Natural killer cell (primary cell): ENCODE data around the gene TSPAN11. TPM values are rescaled to one million over a fixed set of nuclear protein-coding genes. Genes with fewer than 3 reads are reported as not detected.

Experiments used
- ATAC-seq, 3 donors: fragments of 150-1000 bp in 2 of 3; fragments of 200-7000 bp in 1 of 3; cut with Tn5 transposase; 1 replicate in 1 of 3; 2 replicates in 2 of 3; pipeline ENCODE4 v1.10.0; 2021; ENCODE audit warnings: mild to moderate bottlenecking in 2 of 3, moderate library complexity in 2 of 3
- DNase-seq, 2 donors: peaks; one replicate each; pipeline versions ENCODE4 v3.0.0 to v3.0.0-alpha.2; 2013 to 2021; ENCODE audit warnings: mixed read lengths in 1 of 2
- H3K27ac ChIP-seq: one replicate; pipeline ENCODE4 v1.5.1; 2013; ENCODE audit warnings: mild to moderate bottlenecking, low read length
- H3K27me3 ChIP-seq: one replicate; pipeline ENCODE4 v1.6.1; 2013; ENCODE audit warnings: low read length; ENCODE audit not compliant: control insufficient read depth, insufficient read depth
- H3K36me3 ChIP-seq: one replicate; pipeline ENCODE4 v1.6.1; 2013; ENCODE audit warnings: low read length; ENCODE audit not compliant: control insufficient read depth, insufficient read depth
- H3K4me1 ChIP-seq: one replicate; pipeline ENCODE4 v1.6.1; 2013; ENCODE audit warnings: low read length; ENCODE audit not compliant: control insufficient read depth, insufficient read depth
- H3K4me3 ChIP-seq: one replicate; pipeline ENCODE4 v1.5.1; 2013; ENCODE audit warnings: low read length
- H3K9me3 ChIP-seq: one replicate; pipeline ENCODE4 v1.6.1; 2013; ENCODE audit warnings: low read length; ENCODE audit not compliant: control insufficient read depth, insufficient read depth
- H3K27ac Mint-ChIP-seq, 2 donors: one replicate each; pipeline ENCODE4 v1.8.0; 2022; ENCODE audit warnings: mild to moderate bottlenecking in 2 of 2, mixed read lengths in 2 of 2, moderate library complexity in 1 of 2
- H3K27me3 Mint-ChIP-seq, 2 donors: one replicate each; pipeline ENCODE4 v1.8.0; 2022; ENCODE audit warnings: low read depth in 2 of 2, mixed read lengths in 2 of 2
- H3K36me3 Mint-ChIP-seq: one replicate; pipeline ENCODE4 v1.8.0; 2022; ENCODE audit warnings: mixed read lengths
- H3K4me1 Mint-ChIP-seq, 2 donors: one replicate each; pipeline ENCODE4 v1.8.0; 2022; ENCODE audit warnings: mixed read lengths in 2 of 2
- H3K4me3 Mint-ChIP-seq: one replicate; pipeline ENCODE4 v1.8.0; 2022; ENCODE audit warnings: mild to moderate bottlenecking, moderate library complexity, mixed read lengths
- H3K9me3 Mint-ChIP-seq, 2 donors: one replicate each; pipeline ENCODE4 v1.8.0; 2022; ENCODE audit warnings: mixed read lengths in 2 of 2
- CTCF ChIP-seq: fragments of 200-600 bp; IDR thresholded peaks from one replicate; pipeline ENCODE4 v1.8.0; 2022; ENCODE audit warnings: antibody characterized with exemption
- WGBS: methylation state at CpG from one replicate; pipeline ENCODE4 v1.1.7; 2013; ENCODE audit warnings: missing lambda C conversion rate; ENCODE audit not compliant: insufficient coverage; 5-methylcytosine and 5-hydroxymethylcytosine counted together
- intact Hi-C: fragments of 100-400 bp; cut with micrococcal nuclease; formaldehyde crosslinking; loops from one replicate; pipeline ENCODE4 v1.14.2; 2022
- total RNA-seq, 4 donors: library from RNA; stranded (reverse); fragments of 120-200 nt in 1 of 4; gene quantifications; one replicate each; pipeline versions ENCODE4 v1.2.3 to v1.2.4, GENCODE V29; 2013 to 2022

The TSPAN11 gene
- total RNA-seq, 3 donors from 2014 or later (not counting 1 experiment from before 2014, with no cell fraction given): not detected

GRCh38 chr12:30959778-30960177, 33.2 kb downstream of the TSPAN11 start:
- peaks cover 0 to 5% of the 10 kb centered on the region in 2 donors for H3K27me3 Mint-ChIP-seq
- H3K27ac ChIP-seq: no peak overlapping the region
- no peak overlapping the region for H3K4me3 Mint-ChIP-seq
- H3K27me3 ChIP-seq: no peaks in the 10 kb centered on the region
- DNase-seq (no peak), ATAC-seq (no peak)
- WGBS: 86% methylated on average over 10 of the region's 10 CpGs
- H3K36me3 Mint-ChIP-seq: no peaks in the 10 kb centered on the region
- no peak overlapping the region for H3K4me3 ChIP-seq
- no peaks in the 10 kb centered on the region for H3K9me3 ChIP-seq
- intact Hi-C loops: no loop called here
- no peaks in the 10 kb centered on the region for H3K36me3 ChIP-seq
- no peak for TF ChIP-seq CTCF
- no peaks in the 10 kb centered on the region for H3K9me3 Mint-ChIP-seq
- H3K27ac Mint-ChIP-seq: no peak overlapping the region
- H3K4me1 Mint-ChIP-seq: no peaks in the 10 kb centered on the region
- no peaks in the 10 kb centered on the region for H3K4me1 ChIP-seq

GRCh38 chr12:30961030-30961429, 34.5 kb downstream of the TSPAN11 start:
- H3K4me3 Mint-ChIP-seq: no peak overlapping the region
- intact Hi-C loops: no loop called here
- WGBS: 86% methylated on average over 3 of the region's 3 CpGs
- no peaks in the 10 kb centered on the region for H3K9me3 ChIP-seq
- DNase-seq (no peak), ATAC-seq (no peak)
- no peaks in the 10 kb centered on the region for H3K27me3 ChIP-seq
- no peak overlapping the region for H3K4me3 ChIP-seq
- no peak for TF ChIP-seq CTCF
- no peaks in the 10 kb centered on the region for H3K4me1 Mint-ChIP-seq
- no peak overlapping the region for H3K27ac ChIP-seq
- peaks cover 0 to 5% of the 10 kb centered on the region in 2 donors for H3K27me3 Mint-ChIP-seq
- H3K9me3 Mint-ChIP-seq: no peaks in the 10 kb centered on the region
- H3K36me3 ChIP-seq: no peaks in the 10 kb centered on the region
- H3K36me3 Mint-ChIP-seq: no peaks in the 10 kb centered on the region
- H3K27ac Mint-ChIP-seq: no peak overlapping the region
- H3K4me1 ChIP-seq: no peaks in the 10 kb centered on the region

GRCh38 chr12:30962047-30962446, 35.5 kb downstream of the TSPAN11 start:
- 100% methylated on average over 2 of the region's 2 CpGs for WGBS
- TF ChIP-seq CTCF: no peak
- ATAC-seq: no peak
- Histone ChIP-seq H3K27me3 (no peaks in the 10 kb centered on the region), H3K9me3 (no peaks in the 10 kb centered on the region), H3K27ac (no peak overlapping the region), H3K4me3 (no peak overlapping the region), H3K36me3 (no peaks in the 10 kb centered on the region), H3K4me1 (no peaks in the 10 kb centered on the region)
- no peak overlapping the region for H3K27ac Mint-ChIP-seq
- no peaks in the 10 kb centered on the region for H3K9me3 Mint-ChIP-seq
- H3K27me3 Mint-ChIP-seq: peaks cover 0 to 5% of the 10 kb centered on the region in 2 donors
- H3K36me3 Mint-ChIP-seq: no peaks in the 10 kb centered on the region
- intact Hi-C loops: no loop called here
- no peak overlapping the region for H3K4me3 Mint-ChIP-seq
- DNase-seq: no peak
- H3K4me1 Mint-ChIP-seq: no peaks in the 10 kb centered on the region
